ENCODE data around the gene BTNL2.

GRCh38 chr6:32439139-32439538, 32.2 kb upstream of the BTNL2 start:
- TF ChIP-seq CTCF (IDR thresholded peaks at IDR 0.05): no peak
- TF ChIP-seq REST (IDR thresholded peaks at IDR 0.05; ENCODE audit: insufficient read depth in 1 of 2, low read depth in 2 of 2, low read length in 1 of 2): no peak
- no peak for TF ChIP-seq POLR2AphosphoS5 (IDR thresholded peaks at IDR 0.05; ENCODE audit: low read depth, low read length)
